Activated naive CD4-positive, alpha-beta T cell treated with anti-CD3 and anti-CD28 coated beads, Interleukin-2, amount 50 U/mL, for 16 hours (primary cell): Measurements from ENCODE around the gene DNAJC17.

Source experiments
- DNase-seq: peaks from one replicate; pipeline ENCODE4 v3.0.0-alpha.2; 2020

Gene DNAJC17

GRCh38 chr15:40807028-40807887 lies at the start of gene DNAJC17, which contains the start of gene ZFYVE19:
DNAJC17 (minus strand) TSS chr15:40807473; CDS start chr15:40807446, 27 bp downstream.
ZFYVE19 (plus strand) TSS chr15:40807089; CDS start chr15:40807590, 501 bp downstream.
- peak; percentile 95 for DNase-seq

GRCh38 chr15:40856746-40857145 lies 49.5 kb upstream of the DNAJC17 start:
- no peak for DNase-seq

- no peak for DNase-seq
These were observed 48.5 kb upstream of the DNAJC17 start for GRCh38 chr15:40855706-40856234.

GRCh38 chr15:40854161-40854560 lies 46.9 kb upstream of the DNAJC17 start:
- DNase-seq, result no peak

- DNase-seq, result no peak
These were observed 46.1 kb upstream of the DNAJC17 start for GRCh38 chr15:40853241-40853890.

GRCh38 chr15:40852529-40852928 lies 45.3 kb upstream of the DNAJC17 start:
- no peak for DNase-seq

GRCh38 chr15:40850576-40851112 lies 43.4 kb upstream of the DNAJC17 start:
- no peak for DNase-seq

GRCh38 chr15:40847223-40847961 lies 40.1 kb upstream of the DNAJC17 start:
- DNase-seq, result no peak

GRCh38 chr15:40846841-40847222 lies 39.6 kb upstream of the DNAJC17 start:
- no peak for DNase-seq

GRCh38 chr15:40845511-40846284 lies 38.4 kb upstream of the DNAJC17 start:
- no peak for DNase-seq

GRCh38 chr15:40845036-40845435 lies 37.8 kb upstream of the DNAJC17 start:
- no peak for DNase-seq

GRCh38 chr15:40844696-40845030 lies 37.4 kb upstream of the DNAJC17 start:
- peak; percentile 50 for DNase-seq

GRCh38 chr15:40843885-40844695 lies 36.8 kb upstream of the DNAJC17 start, which contains the start of gene SPINT1:
SPINT1 (plus strand) TSS chr15:40844048; CDS start chr15:40844555, 507 bp downstream.
- peak; percentile 78 for DNase-seq

- no peak for DNase-seq
These were observed 36.1 kb upstream of the DNAJC17 start for GRCh38 chr15:40843261-40843884.

- no peak for DNase-seq
These were observed 34.5 kb upstream of the DNAJC17 start for GRCh38 chr15:40841741-40842140.

- no peak for DNase-seq
These were observed 31.5 kb upstream of the DNAJC17 start for GRCh38 chr15:40838756-40839155.

GRCh38 chr15:40836020-40836419 lies 28.7 kb upstream of the DNAJC17 start:
- DNase-seq, result no peak

GRCh38 chr15:40832903-40833302 lies 25.6 kb upstream of the DNAJC17 start:
- no peak for DNase-seq

- no peak for DNase-seq
These were observed 24.6 kb upstream of the DNAJC17 start for GRCh38 chr15:40831861-40832260.

- no peak for DNase-seq
These were observed 23.6 kb upstream of the DNAJC17 start for GRCh38 chr15:40830884-40831283.

GRCh38 chr15:40829115-40829514 lies 21.8 kb upstream of the DNAJC17 start:
- no peak for DNase-seq
